ENCODE data around the gene DSCAM. TPM values are rescaled to one million over a fixed set of nuclear protein-coding genes. Genes with fewer than 3 reads are reported as not detected.

DSCAM gene
- total RNA-seq, 2 donors from 2014 or later: 18.5 to 25.5 TPM

DNA sequence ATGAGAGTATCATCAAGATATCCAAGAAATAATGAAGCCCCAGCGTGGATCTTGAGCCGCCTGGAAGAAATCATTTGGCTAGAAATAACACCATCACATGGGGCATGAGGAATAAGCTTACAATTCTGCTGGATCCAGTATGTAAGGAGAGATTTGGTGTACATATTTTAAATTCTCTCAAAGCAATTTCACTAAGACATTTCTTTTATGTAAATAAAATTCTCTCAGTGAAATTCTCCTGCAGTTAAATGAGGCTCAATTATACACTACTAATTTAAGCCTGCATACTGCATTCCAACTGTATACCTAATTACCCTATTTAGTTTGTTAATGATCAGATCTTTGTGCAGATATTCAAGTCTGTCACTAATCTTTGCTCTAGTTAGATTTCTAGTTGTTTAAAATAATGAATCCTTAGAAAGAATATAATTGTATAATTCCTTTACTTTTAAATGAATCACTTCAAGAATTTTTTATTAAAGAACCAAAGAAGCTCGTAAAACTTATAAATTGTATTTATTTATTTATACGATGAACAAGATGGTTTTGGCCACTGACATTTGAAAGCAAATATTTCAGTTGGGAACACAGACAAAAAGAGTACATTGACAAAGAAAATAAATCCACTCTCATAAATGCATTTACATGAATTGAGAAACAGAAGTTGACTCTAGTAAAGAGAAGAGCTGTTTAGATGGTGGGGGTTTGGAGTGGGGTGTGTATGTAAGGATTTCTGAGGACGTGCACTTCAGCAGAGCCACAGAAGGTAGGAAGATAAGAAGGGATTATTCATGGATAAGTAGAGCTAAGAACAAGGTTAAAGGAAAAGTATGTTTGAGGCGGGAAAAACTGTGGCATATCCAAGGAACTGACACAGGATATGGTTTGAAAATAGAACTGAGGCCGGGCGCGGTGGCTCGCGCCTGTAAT, 466.8 kb downstream of the DSCAM start:
- Mint-ChIP-seq H3K4me1 (no peaks in the 10 kb centered on the region), H3K27me3 (ENCODE audit: insufficient read depth) (no peaks in the 10 kb centered on the region), H3K9me3 (no peaks in the 10 kb centered on the region), H3K27ac (no peak overlapping the region), H3K4me3 (no peak overlapping the region), H3K36me3 (ENCODE audit: low read depth) (peaks cover 26% of the 10 kb centered on the region)
- 81 to 94% methylated on average over 2 to 9 of the region's 11 CpGs for WGBS, 2 experiments (ENCODE audit: insufficient coverage in 1 of 2, insufficient read length in 1 of 2)
- no peak overlapping the region for H3K4me3 ChIP-seq (ENCODE audit: low read length)
- TF ChIP-seq, protein P1, sequence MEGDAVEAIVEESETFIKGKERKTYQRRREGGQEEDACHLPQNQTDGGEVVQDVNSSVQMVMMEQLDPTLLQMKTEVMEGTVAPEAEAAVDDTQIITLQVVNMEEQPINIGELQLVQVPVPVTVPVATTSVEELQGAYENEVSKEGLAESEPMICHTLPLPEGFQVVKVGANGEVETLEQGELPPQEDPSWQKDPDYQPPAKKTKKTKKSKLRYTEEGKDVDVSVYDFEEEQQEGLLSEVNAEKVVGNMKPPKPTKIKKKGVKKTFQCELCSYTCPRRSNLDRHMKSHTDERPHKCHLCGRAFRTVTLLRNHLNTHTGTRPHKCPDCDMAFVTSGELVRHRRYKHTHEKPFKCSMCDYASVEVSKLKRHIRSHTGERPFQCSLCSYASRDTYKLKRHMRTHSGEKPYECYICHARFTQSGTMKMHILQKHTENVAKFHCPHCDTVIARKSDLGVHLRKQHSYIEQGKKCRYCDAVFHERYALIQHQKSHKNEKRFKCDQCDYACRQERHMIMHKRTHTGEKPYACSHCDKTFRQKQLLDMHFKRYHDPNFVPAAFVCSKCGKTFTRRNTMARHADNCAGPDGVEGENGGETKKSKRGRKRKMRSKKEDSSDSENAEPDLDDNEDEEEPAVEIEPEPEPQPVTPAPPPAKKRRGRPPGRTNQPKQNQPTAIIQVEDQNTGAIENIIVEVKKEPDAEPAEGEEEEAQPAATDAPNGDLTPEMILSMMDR (conservative IDR thresholded peaks at IDR 0.05): no peak
- H3K9me3 ChIP-seq (ENCODE audit: control insufficient read depth, low read length): no peaks in the 10 kb centered on the region
- H3K9ac ChIP-seq (ENCODE audit: extremely low read depth, low read length, poor library complexity, severe bottlenecking): no peak overlapping the region
- H3K27ac ChIP-seq (ENCODE audit: low read depth, low read length): no peak overlapping the region
- H3K36me3 ChIP-seq (ENCODE audit: control insufficient read depth, insufficient read depth, low read length): peaks cover 16% of the 10 kb centered on the region
- H3K4me1 ChIP-seq (ENCODE audit: control insufficient read depth, insufficient read depth, low read length): no peaks in the 10 kb centered on the region
- no peaks in the 10 kb centered on the region for H3K27me3 ChIP-seq (ENCODE audit: control insufficient read depth, insufficient read depth, low read length, poor library complexity, severe bottlenecking)
- DNase-seq: no peak

DNA sequence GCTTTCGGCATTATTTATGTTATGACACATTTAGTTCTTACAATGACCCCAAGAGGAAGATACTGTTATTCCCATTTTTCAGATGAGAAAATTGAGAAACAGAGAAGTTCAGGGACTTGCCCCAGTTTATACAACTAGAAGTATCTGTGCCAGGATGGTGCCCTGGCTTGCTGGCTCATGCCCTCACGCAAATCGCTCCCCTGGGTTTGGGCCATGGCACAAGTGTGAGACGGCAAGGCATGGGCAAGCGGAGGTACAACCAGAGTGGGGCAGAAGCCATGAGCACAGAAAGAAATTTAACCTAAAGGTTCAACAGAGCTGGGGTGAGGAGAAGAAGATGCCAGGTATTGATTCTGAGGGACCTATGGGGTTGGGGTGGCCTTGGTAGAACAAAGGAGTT, 469.8 kb downstream of the DSCAM start:
- peaks cover 25% of the 10 kb centered on the region for H3K36me3 Mint-ChIP-seq (ENCODE audit: low read depth)
- 84 to 94% methylated on average over 5 of the region's 5 CpGs for WGBS, 2 experiments (ENCODE audit: insufficient coverage in 1 of 2, insufficient read length in 1 of 2)
- Histone ChIP-seq H3K27me3 (ENCODE audit: control insufficient read depth, insufficient read depth, low read length, poor library complexity, severe bottlenecking) (no peaks in the 10 kb centered on the region), H3K9ac (ENCODE audit: extremely low read depth, low read length, poor library complexity, severe bottlenecking) (no peak overlapping the region), H3K27ac (ENCODE audit: low read depth, low read length) (no peak overlapping the region), H3K4me1 (ENCODE audit: control insufficient read depth, insufficient read depth, low read length) (no peaks in the 10 kb centered on the region), H3K4me3 (ENCODE audit: low read length) (no peak overlapping the region), H3K36me3 (ENCODE audit: control insufficient read depth, insufficient read depth, low read length) (peaks cover 23% of the 10 kb centered on the region), H3K9me3 (ENCODE audit: control insufficient read depth, low read length) (no peaks in the 10 kb centered on the region)
- no peak overlapping the region for H3K27ac Mint-ChIP-seq
- H3K4me3 Mint-ChIP-seq: no peak overlapping the region
- H3K9me3 Mint-ChIP-seq: no peaks in the 10 kb centered on the region
- DNase-seq: no peak
- H3K27me3 Mint-ChIP-seq (ENCODE audit: insufficient read depth): no peaks in the 10 kb centered on the region
- TF ChIP-seq, protein P1 (conservative IDR thresholded peaks at IDR 0.05): no peak
- peaks cover 6% of the 10 kb centered on the region for H3K4me1 Mint-ChIP-seq

DNA sequence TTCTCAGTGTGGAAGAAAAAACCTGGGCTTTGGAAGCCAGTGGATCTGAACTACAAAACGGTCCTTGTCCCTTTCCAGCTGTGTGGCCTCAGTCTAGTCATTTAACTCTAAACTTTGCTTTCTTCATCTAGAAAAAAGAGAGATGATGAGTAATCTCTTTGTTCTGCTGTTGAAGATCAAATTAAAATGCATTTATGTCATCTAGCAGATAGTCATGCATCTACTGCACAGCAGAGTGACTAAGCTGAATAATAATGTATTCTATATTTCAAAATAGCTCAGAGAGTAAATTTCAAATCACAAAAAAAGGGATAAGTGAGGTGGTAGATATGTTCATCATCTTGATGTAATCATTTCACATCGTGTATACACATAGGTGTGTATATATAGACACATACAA, 473.2 kb downstream of the DSCAM start:
- Mint-ChIP-seq H3K36me3 (ENCODE audit: low read depth) (peaks cover 9% of the 10 kb centered on the region), H3K4me1 (peaks cover 6% of the 10 kb centered on the region), H3K4me3 (no peak overlapping the region), H3K27me3 (ENCODE audit: insufficient read depth) (no peaks in the 10 kb centered on the region), H3K9me3 (no peaks in the 10 kb centered on the region), H3K27ac (no peak overlapping the region)
- H3K9ac ChIP-seq (ENCODE audit: extremely low read depth, low read length, poor library complexity, severe bottlenecking): no peak overlapping the region
- no peak overlapping the region for H3K4me3 ChIP-seq (ENCODE audit: low read length)
- H3K9me3 ChIP-seq (ENCODE audit: control insufficient read depth, low read length): no peaks in the 10 kb centered on the region
- no peaks in the 10 kb centered on the region for H3K27me3 ChIP-seq (ENCODE audit: control insufficient read depth, insufficient read depth, low read length, poor library complexity, severe bottlenecking)
- no peak for DNase-seq
- TF ChIP-seq, protein P1 (conservative IDR thresholded peaks at IDR 0.05): no peak
- peaks cover 30% of the 10 kb centered on the region for H3K36me3 ChIP-seq (ENCODE audit: control insufficient read depth, insufficient read depth, low read length)
- no peak overlapping the region for H3K27ac ChIP-seq (ENCODE audit: low read depth, low read length)
- 87% methylated on average over 1 of the region's 2 CpGs; no CpG with 5 or more reads in 1 of the 2 experiments for WGBS, 2 experiments (ENCODE audit: insufficient coverage in 1 of 2, insufficient read length in 1 of 2)
- H3K4me1 ChIP-seq (ENCODE audit: control insufficient read depth, insufficient read depth, low read length): no peaks in the 10 kb centered on the region

Data from endodermal cell (in vitro differentiated cells).